ENCODE measurements around the gene EIF2D. TPM values are rescaled to one million over a fixed set of nuclear protein-coding genes. Genes with fewer than 3 reads are reported as not detected.

The EIF2D gene
- total and polyA plus RNA-seq, 9 of the 15 experiments (the other 6 are each of a cell fraction or from before 2014, with no cell fraction given) = 81.1 to 138 (median 93.9) TPM

- no peak for TF ChIP-seq ZNF407 (IDR thresholded peaks at IDR 0.05; ENCODE audit: low read depth)
- peak in 2 of 3 experiments; percentile 30; a peak in 2 of 6 replicates for TF ChIP-seq CTCF (IDR thresholded peaks at IDR 0.05 in 2 of 3, conservative IDR thresholded peaks at IDR 0.05 in 1 of 3; ENCODE audit: insufficient read depth in 2 of 3, low read depth in 1 of 3, low read length in 3 of 3)
- no peak for TF ChIP-seq BDP1 (IDR thresholded peaks at IDR 0.05; ENCODE audit: insufficient read depth, insufficient read length)
- no peak for TF ChIP-seq CEBPG (CRISPR knock-in tag; IDR thresholded peaks at IDR 0.05)
- TF ChIP-seq CEBPG (tag; conservative IDR thresholded peaks at IDR 0.05 in 1 of 2, IDR thresholded peaks at IDR 0.05 in 1 of 2) = no peak
- TF ChIP-seq THAP12 (CRISPR knock-in tag; IDR thresholded peaks at IDR 0.05) = peak; percentile 95
- peak; percentile 99 for TF ChIP-seq MAX (CRISPR knock-in tag; IDR thresholded peaks at IDR 0.05)
- TF ChIP-seq ZNF280B (CRISPR knock-in tag; IDR thresholded peaks at IDR 0.05) = no peak
- TF ChIP-seq NUFIP1 (IDR thresholded peaks at IDR 0.05; ENCODE audit: partially characterized antibody) = no peak
These were observed 23.1 kb upstream of the EIF2D start, which contains the start of gene DYRK3 (continued) for GRCh38 chr1:206635080-206635977.
